ENCODE measurements around the gene ELOVL3.

The ELOVL3 gene

DNA sequence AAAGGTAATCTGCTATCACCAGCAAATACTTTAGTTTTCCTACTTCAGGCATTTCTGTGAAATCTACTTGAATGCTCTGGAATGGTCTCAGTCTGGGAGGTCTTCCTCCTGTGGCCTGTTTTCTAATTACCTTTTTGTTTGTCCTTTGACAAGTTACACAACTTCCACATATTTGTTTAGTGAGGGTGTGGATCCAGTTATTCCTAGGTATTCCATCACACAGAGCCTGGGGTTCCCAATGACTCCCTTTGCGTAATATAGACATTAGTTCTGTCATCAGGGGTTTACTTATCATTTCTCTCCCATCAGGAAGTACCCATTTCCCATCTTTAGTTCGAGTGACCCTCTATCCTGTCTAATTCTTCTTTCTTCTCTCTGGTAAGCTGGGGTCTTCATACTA lies 28.1 kb upstream of the ELOVL3 start:
- Histone ChIP-seq H3K27ac (ENCODE audit: low read length) (no peak overlapping the region), H3K9me2 (replicated peaks; ENCODE audit: insufficient read depth, low read length) (no peaks in the 10 kb centered on the region)

DNA sequence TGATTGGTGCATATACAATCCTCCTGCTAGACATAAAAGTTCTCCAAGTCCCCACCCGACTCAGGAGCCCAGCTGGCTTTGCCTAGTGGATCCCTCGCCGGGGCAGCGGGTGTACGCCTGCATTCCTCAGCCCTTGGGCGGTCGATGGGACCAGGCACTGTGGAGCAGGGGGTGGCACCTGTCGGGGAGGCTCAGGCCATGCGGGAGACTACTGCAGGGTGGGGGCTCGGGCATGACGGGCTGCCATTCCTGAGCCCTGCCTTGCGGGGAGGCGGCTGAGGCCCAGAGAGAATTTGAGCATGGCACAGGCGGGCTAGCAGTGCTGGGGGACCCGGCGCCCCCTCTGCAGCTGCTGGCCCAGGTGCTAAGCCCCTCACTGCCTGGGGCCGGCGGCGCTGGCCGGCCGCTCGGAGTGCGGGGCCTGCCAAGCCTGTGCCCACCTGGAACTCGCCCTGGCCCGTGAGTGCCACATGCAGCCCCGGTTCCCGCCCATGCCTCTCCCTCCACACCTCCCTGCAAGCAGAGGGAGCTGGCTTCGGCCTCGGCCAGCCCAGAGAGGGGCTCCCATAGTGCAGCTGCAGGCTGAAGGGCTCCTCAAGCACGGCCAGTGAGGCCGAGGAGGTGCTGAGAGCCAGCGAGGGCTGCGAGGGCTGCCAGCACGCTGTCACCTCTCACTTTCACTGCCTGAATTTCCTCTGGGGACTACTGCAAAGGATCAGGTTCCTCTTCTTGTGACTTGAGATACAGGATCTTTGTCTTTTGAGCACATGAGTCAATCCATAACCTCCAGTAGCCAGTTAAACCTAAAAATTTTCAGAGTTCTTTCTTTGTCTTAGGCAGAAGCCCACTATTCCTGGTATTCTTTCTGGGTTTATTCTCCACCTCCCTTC lies 25.1 kb upstream of the ELOVL3 start:
- H3K4me1 ChIP-seq (ENCODE audit: low read length) = peaks cover 17% of the 10 kb centered on the region
- no peak for DNase-seq
- no peaks in the 10 kb centered on the region for H4K20me1 ChIP-seq (ENCODE audit: insufficient read depth, low read length)
- H2AFZ ChIP-seq (ENCODE audit: low read length) = no peak overlapping the region
- H3K36me3 ChIP-seq (replicated peaks; ENCODE audit: insufficient read depth, low read length) = no peaks in the 10 kb centered on the region
- no peak overlapping the region for H3K4me2 ChIP-seq (ENCODE audit: low read depth, low read length)
- no peaks in the 10 kb centered on the region for H3F3A ChIP-seq (ENCODE audit: insufficient read depth, low read length)
- H3K4me3 ChIP-seq (ENCODE audit: low read length) = no peak overlapping the region
- no peaks in the 10 kb centered on the region for H3K9me2 ChIP-seq (replicated peaks; ENCODE audit: insufficient read depth, low read length)
- TF ChIP-seq EZH2 (optimal IDR thresholded peaks at IDR 0.05; ENCODE audit: low read depth, low read length) = no peak
- TF ChIP-seq EZH2phosphoT487 (IDR thresholded peaks at IDR 0.05; ENCODE audit: low read length) = no peak
- TF ChIP-seq, protein P1, sequence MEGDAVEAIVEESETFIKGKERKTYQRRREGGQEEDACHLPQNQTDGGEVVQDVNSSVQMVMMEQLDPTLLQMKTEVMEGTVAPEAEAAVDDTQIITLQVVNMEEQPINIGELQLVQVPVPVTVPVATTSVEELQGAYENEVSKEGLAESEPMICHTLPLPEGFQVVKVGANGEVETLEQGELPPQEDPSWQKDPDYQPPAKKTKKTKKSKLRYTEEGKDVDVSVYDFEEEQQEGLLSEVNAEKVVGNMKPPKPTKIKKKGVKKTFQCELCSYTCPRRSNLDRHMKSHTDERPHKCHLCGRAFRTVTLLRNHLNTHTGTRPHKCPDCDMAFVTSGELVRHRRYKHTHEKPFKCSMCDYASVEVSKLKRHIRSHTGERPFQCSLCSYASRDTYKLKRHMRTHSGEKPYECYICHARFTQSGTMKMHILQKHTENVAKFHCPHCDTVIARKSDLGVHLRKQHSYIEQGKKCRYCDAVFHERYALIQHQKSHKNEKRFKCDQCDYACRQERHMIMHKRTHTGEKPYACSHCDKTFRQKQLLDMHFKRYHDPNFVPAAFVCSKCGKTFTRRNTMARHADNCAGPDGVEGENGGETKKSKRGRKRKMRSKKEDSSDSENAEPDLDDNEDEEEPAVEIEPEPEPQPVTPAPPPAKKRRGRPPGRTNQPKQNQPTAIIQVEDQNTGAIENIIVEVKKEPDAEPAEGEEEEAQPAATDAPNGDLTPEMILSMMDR (IDR thresholded peaks at IDR 0.05; ENCODE audit: low read length) = no peak
- no peak overlapping the region for H3K27ac ChIP-seq (ENCODE audit: low read length)
- no peaks in the 10 kb centered on the region for H3K9me3 ChIP-seq (replicated peaks; ENCODE audit: insufficient read depth, low read length)
- no peaks in the 10 kb centered on the region for H3K79me2 ChIP-seq (ENCODE audit: low read length)
- no peaks in the 10 kb centered on the region for H3K27me3 ChIP-seq (replicated peaks; ENCODE audit: insufficient read depth, low read length)
- H3K9ac ChIP-seq (ENCODE audit: low read length) = no peak overlapping the region

More for the DNA sequence above, 28.1 kb upstream of the ELOVL3 start:
- Histone ChIP-seq H3K27me3 (replicated peaks; ENCODE audit: insufficient read depth, low read length) (no peaks in the 10 kb centered on the region), H3K79me2 (ENCODE audit: low read length) (no peaks in the 10 kb centered on the region), H2AFZ (ENCODE audit: low read length) (no peak overlapping the region), H3K36me3 (replicated peaks; ENCODE audit: insufficient read depth, low read length) (no peaks in the 10 kb centered on the region), H3F3A (ENCODE audit: insufficient read depth, low read length) (no peaks in the 10 kb centered on the region), H4K20me1 (ENCODE audit: insufficient read depth, low read length) (no peaks in the 10 kb centered on the region), H3K9me3 (replicated peaks; ENCODE audit: insufficient read depth, low read length) (no peaks in the 10 kb centered on the region), H3K4me2 (ENCODE audit: low read depth, low read length) (no peak overlapping the region), H3K9ac (ENCODE audit: low read length) (no peak overlapping the region), H3K4me1 (ENCODE audit: low read length) (peaks cover 10% of the 10 kb centered on the region), H3K4me3 (ENCODE audit: low read length) (no peak overlapping the region)
- TF ChIP-seq, protein P1 (IDR thresholded peaks at IDR 0.05; ENCODE audit: low read length) = no peak
- TF ChIP-seq EZH2phosphoT487 (IDR thresholded peaks at IDR 0.05; ENCODE audit: low read length) (no peak), EZH2 (optimal IDR thresholded peaks at IDR 0.05; ENCODE audit: low read depth, low read length) (no peak)
- DNase-seq = no peak

DNA sequence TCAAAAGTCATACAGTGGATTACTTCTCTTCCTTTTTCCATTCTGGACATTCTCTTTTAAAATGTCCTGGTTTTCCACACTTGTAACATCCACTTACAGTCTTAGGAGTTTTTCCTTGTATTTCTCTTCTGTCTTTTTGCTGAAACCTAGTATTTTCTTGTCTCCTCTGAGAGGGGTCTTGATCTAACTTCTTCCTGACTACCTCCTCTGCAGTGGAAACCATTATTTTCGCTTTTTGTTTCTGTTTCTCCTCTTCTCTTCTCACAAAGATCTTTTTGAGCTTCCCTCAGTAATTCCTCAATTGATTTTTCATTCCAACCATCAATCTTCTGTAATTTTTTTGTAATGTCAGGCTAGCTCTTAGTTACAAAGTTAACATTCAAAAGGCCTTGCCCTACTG lies 23.7 kb upstream of the ELOVL3 start:
- no peaks in the 10 kb centered on the region for H3K27me3 ChIP-seq (replicated peaks; ENCODE audit: insufficient read depth, low read length)
- H3K9ac ChIP-seq (ENCODE audit: low read length) = peak overlapping the region; percentile 24; the same call in 1 of the 2 replicates
- H3K27ac ChIP-seq (ENCODE audit: low read length) = peak overlapping the region; percentile 25; the same call in 1 of the 2 replicates
- no peaks in the 10 kb centered on the region for H3K9me2 ChIP-seq (replicated peaks; ENCODE audit: insufficient read depth, low read length)
- no peaks in the 10 kb centered on the region for H3K9me3 ChIP-seq (replicated peaks; ENCODE audit: insufficient read depth, low read length)
- H3K4me3 ChIP-seq (ENCODE audit: low read length) = peak overlapping the region; percentile 39
- no peak for DNase-seq
- peaks cover 17% of the 10 kb centered on the region for H3K4me1 ChIP-seq (ENCODE audit: low read length)
- peak overlapping the region; percentile 67 for H3K4me2 ChIP-seq (ENCODE audit: low read depth, low read length)
- peak overlapping the region; percentile 73 for H2AFZ ChIP-seq (ENCODE audit: low read length)
- H3F3A ChIP-seq (ENCODE audit: insufficient read depth, low read length) = no peaks in the 10 kb centered on the region
- no peaks in the 10 kb centered on the region for H4K20me1 ChIP-seq (ENCODE audit: insufficient read depth, low read length)
- no peaks in the 10 kb centered on the region for H3K79me2 ChIP-seq (ENCODE audit: low read length)
- no peak for TF ChIP-seq EZH2phosphoT487 (IDR thresholded peaks at IDR 0.05; ENCODE audit: low read length)
- TF ChIP-seq, protein P1 (IDR thresholded peaks at IDR 0.05; ENCODE audit: low read length) = no peak
- TF ChIP-seq EZH2 (optimal IDR thresholded peaks at IDR 0.05; ENCODE audit: low read depth, low read length) = no peak
- no peaks in the 10 kb centered on the region for H3K36me3 ChIP-seq (replicated peaks; ENCODE audit: insufficient read depth, low read length)

All from MM.1S (cell line).